ENCODE results near the gene PKP2.
A peak's percentile ranks its signal among the peaks of the same experiment; 100 is the strongest.

The PKP2 gene

DNA sequence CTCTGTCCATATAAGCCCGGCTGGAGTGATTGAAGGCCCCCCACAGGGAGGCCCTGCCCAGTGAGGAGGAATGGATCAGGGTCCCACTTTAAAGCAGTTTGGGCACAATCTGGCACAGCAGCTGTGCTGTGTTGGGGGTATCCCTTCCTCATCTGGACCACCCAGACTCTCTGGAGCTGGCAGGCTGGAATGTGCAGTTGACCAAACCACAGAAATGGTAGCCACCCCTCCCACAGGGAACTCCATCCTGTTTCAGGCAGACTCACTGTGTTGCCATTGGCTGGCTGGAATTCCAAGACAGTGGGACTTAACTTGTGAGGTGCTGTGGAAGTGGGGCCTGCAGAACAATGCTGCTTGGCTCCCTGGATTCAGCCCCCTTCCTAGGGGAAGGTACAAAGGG, 87.4 kb downstream of the PKP2 start:
- DNase-seq: no peak

DNA sequence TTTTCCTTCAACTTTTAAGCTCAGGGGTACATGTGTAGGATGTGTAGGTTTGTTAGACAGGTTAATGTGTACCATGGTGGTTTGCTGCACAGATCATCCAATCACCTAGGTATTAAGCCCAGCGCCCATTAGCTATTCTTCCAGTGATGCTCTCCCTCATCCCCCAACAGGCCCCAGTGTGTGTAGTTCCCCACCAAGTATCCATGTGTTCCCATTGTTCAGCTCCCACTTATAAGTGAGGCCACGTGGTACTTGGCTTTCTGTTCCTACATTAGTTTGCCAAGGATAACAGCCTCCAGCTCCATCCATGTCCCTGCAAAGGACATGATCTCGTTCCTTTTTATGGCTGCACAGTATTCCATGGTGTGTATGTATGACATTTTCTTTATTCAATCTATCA, 92.3 kb downstream of the PKP2 start:
- DNase-seq: no peak

DNA sequence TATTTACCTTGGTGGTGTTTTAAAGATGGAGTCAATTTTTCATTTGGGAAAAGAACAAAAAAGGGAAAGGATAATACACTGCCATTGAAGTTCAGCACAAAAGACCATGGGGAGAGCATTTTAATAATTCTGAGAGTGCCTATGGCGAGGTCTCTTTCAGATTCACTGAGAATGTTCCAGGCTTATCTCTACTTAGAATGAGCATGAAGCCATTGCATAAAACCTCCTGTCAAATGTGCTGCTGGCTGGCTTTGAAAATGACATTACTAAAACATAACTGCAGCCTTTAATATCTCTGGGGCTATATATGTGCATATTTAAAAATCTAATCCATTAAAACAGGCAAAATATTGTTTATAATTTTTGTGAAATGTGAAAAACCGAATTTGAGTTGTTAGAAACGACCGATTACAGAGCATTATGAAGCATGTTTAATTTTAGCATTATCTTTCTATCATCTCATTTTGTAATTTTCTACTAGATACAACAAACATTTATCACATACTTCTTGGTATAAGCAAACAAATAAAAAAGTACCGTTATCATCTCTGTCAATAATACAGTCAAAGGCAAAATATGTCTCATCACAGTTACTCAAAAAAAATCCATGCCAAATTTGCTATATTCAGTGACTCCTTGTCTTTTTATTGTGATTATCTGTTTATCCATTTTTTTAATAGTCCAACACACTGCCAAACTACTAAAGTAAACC, 95.2 kb downstream of the PKP2 start:
- no peak for DNase-seq

DNA sequence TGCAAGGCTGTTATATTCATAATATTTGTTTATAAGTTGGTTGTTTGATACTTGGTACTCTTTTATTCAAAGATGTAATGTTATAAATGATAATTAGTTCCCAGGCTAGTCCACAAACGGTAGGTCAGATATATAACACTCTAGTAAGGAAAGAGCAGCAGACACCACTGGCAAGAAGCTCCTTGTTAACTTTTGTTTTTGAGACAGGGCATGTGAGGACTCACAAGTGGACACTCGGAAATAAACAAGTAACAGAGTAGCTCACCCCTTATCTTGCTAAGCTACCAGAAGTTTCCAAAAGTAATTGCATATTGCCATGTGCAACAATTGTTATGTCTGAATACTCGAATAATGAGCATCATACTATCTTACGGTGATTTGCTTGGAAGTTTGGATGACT, 102.3 kb downstream of the PKP2 start:
- no peak for DNase-seq

GRCh38 chr12:32789916-32790315, 106.7 kb downstream of the PKP2 start:
- no peak for DNase-seq

GRCh38 chr12:32789446-32789845, 107.1 kb downstream of the PKP2 start:
- DNase-seq: no peak

DNA sequence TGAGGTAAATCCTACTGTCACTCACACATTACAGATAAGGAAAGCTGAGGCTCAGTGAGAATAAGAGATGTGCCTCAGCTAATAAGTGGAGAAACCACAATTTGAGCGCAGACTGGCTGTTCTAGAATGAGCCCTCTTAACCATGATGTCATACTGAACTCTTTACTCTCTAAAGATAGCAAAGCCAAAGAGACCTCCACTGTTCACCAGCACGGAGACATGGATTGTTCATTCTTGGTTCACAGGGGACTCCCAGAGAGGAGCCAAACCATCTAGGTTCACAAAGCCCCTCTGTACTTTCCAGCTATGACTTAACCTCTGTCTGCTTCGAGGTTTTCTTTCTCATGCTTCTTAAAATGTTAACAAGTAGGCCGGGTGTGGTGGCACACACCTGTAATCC, 108.2 kb downstream of the PKP2 start:
- DNase-seq: no peak

- DNase-seq: no peak
Measured at GRCh38 chr12:32785557-32785956, 111.0 kb downstream of the PKP2 start.

DNA sequence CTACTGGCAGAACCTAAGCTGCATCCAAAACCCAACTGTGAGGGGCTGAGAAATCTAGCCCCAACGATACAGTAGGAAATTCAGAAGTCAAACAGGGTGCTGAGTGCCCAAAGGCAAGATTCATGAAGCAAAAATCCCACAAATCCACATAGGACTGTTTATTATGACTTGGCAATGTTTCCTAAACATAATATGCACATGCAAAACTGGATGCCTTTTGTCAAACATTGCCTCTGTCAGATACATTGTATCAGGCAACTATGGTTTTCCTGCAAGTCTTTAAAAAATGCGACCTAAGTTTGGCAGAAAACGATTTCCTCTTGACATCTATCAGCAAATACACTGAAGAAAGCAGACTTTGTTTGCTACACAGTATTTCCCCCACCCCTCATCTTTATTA, 113.5 kb downstream of the PKP2 start:
- no peak for DNase-seq

DNA sequence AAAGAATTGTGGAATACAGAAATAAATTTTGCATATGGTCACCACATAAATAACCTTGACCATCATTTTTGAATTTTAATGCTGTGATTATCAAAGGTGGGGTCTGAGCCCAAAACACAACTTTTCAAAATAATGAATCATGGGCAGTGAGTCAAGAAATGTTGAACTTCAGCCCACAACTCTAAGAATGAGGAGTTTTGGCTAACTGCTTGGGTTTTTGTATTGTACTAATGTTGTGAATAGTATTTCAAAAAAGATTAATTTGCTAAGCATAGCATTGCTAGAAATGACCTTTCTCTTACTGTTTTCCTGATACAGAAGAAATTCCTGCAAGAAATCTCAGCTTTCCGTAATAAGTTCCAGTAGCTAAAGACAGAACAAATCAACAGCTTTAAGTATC, 116.5 kb downstream of the PKP2 start:
- DNase-seq: no peak

- no peak for DNase-seq
Measured at GRCh38 chr12:32777691-32778175, 118.8 kb downstream of the PKP2 start.

- DNase-seq: no peak
Measured at GRCh38 chr12:32777159-32777558, 119.4 kb downstream of the PKP2 start.

DNA sequence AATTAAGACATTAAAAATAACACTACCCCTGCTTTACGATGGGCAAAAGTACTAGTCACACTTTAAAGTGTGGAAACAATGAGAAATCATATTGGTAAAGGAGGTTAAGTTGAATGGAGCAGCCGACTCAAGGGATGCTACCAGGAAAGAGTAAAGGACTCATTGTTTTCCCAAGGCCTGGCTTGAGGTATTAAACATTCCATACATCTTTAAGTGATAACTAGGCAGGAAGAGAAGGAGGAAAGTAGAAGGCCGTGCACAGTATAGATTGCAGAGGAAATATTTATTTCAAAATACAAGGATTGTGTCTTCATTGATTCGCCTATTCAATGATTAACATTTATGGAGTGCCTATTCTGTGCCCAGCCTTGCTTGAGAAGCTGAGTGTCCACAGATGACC, 120.3 kb downstream of the PKP2 start:
- DNase-seq: no peak

- no peak for DNase-seq
Measured at GRCh38 chr12:32773691-32774090, 122.9 kb downstream of the PKP2 start.

GRCh38 chr12:32770141-32770540, 126.4 kb downstream of the PKP2 start:
- no peak for DNase-seq

- DNase-seq: no peak
Measured at GRCh38 chr12:32768518-32768917, 128.1 kb downstream of the PKP2 start.

DNA sequence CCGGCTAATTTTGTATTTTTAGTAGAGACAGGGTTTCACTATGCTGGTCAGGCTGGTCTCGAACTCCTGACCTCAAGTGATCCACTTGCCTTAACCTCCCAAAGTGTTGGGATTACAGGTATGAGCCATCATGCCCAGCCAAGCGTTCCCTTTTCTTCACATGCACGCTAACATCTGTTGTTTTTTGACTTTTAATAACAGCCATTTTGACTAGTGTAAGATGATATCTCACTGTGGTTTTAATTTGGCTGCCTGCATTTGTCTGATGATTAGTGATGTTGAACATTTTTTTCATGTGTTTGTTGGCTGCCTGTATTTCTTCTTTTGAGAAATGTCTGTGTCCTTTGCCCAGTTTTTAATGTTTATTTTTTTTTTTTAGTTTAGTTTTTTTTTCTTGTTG, 130.7 kb downstream of the PKP2 start:
- no peak for DNase-seq

GRCh38 chr12:32761716-32762115, 134.9 kb downstream of the PKP2 start:
- DNase-seq: no peak

DNA sequence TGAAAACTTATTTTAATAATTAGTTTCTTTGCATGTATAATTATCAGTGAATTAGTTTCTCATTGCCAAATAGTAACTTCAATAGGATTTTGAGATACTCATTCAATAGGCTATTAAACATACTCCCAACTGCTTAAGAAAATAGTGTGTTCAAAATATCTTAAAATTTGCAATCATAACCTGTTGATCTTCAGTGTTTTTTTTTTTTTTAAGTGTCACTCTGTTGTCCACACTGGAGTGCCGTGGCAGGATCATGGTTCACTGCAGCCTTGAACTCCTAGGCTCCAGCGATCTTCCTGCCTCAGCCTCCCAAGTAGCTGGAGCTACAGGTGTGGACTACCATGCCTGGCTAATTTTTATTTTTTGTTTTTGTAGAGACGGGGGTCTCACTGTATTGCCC, 139.4 kb downstream of the PKP2 start:
- DNase-seq: no peak

GRCh38 chr12:32756476-32757066, 140.0 kb downstream of the PKP2 start:
- DNase-seq: no peak

- peak; percentile 79 to 91 for DNase-seq
Measured at GRCh38 chr12:32755654-32756475, 140.7 kb downstream of the PKP2 start, which contains the start of gene YARS2. Gene YARS2 (minus strand): TSS chr12:32755897. CDS start chr12:32755874, 23 bp downstream.

DNA sequence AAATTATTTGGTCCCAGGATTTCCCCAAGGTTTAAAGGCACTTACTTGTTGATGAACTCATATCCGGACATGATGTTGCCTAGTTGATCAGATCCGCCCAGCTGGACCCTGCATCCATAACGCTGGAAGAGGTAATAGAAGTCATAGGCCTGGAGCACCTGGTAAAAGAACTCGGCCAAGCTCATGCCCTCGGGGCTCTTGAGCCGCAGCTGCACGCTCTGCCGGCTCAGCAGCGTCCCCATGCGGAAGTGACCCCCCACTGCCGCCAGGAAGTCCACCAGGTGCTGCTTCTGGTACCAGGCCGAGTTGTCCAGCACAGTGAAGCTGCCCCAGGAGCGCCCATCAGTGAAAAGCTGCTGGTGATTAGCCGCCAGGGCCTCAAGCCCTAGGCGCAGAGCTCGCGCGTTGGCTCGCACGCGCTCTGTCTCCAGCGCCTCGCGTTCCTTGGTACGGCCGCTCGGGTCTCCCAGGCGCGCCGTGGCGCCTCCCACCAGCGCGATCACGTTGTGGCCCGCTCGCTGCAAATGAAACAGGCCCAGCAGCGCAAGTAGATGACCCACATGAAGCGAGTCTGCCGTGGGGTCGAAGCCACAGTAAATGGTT, 141.4 kb downstream of the PKP2 start:
- peak; percentile 60 to 68 for DNase-seq

- no peak for DNase-seq
Measured at GRCh38 chr12:32754111-32754510, 142.5 kb downstream of the PKP2 start.
